Measurements from ENCODE around the gene MSTN.

GRCh38 chr2:190068764-190069163 is 6.2 kb upstream of the MSTN start:
- TF ChIP-seq ZNF121 (CRISPR knock-in tag; IDR thresholded peaks at IDR 0.05) (no peak), SMAD3 (CRISPR knock-in tag; IDR thresholded peaks at IDR 0.05; ENCODE audit: borderline replicate concordance) (no peak), CTCF (IDR thresholded peaks at IDR 0.05) (no peak)

All from WTC11 (cell line).